BE2C (cell line): ENCODE results near the gene SLC22A23.

Source experiments
- DNase-seq: peaks from one replicate; pipeline ENCODE4 v3.0.0-alpha.2; 2020
- H3K27me3 ChIP-seq: fragments of 250-450 bp; sonication (Bioruptor Pico); 2 replicates; pipeline ENCODE4 v1.5.1; 2020; ENCODE audit warnings: mild to moderate bottlenecking
- H3K36me3 ChIP-seq: fragments of 250-450 bp; sonication (Bioruptor Pico); 2 replicates; pipeline ENCODE4 v1.5.1; 2020; ENCODE audit warnings: mild to moderate bottlenecking
- H3K4me1 ChIP-seq: fragments of 250-450 bp; sonication (Bioruptor Pico); 2 replicates; pipeline ENCODE4 v1.5.1; 2020
- H3K4me3 ChIP-seq: 2 replicates; pipeline ENCODE4 v1.5.1; 2011; ENCODE audit warnings: low read depth, low read length
- H3K9me3 ChIP-seq: fragments of 250-450 bp; sonication (Bioruptor Pico); 2 replicates; pipeline ENCODE4 v1.5.1; 2020
- TF ChIP-seq, protein P1 (sequence below): IDR thresholded peaks from 2 replicates; pipeline ENCODE4 v1.5.1; 2012; ENCODE audit warnings: mild to moderate bottlenecking, low read depth, low read length

The SLC22A23 gene

DNA sequence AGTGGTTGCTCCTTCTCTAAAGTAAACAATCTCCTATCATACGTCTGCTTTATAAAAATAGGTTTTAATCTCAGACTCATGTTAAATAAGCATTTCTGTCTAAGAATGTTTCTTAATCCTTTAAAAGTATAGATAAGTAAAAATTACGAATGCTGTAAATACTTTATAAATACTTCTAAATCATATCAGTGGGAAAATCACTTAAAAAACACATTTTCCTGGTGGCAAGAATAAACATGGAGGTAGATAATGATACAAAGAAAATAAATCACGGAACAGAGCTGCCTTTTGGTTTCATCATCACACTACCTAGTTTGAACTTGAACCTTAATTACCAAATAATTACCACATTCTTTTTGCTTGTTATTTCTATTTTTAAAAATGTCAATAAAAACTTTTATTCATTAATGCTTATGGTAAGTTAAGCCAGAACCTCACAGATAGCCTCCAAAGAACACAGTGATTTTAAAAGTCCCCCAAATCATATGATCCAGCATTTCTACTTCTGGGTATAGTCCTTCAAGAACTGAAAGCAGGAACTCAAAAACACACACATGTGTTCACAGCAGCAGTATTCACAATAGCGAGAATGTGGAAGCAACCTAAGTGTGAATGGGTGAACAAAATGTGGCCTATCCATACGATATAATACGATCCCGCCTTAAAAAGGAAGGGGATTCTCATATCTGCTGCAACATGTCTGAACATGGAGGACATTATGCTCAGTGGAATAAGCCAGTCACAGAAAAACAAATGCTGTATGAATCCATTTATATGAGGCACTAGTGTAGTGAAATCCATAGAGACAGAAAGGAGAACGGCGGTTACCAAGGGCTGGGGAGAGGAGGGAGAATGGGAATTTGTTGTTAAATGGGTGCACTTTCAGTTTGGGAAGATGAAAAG lies 72.4 kb downstream of the SLC22A23 start:
- no peak overlapping the region for H3K4me3 ChIP-seq
- H3K36me3 ChIP-seq, result no peaks in the 10 kb centered on the region
- H3K4me1 ChIP-seq, result no peaks in the 10 kb centered on the region
- no peak for DNase-seq
- TF ChIP-seq, protein P1, sequence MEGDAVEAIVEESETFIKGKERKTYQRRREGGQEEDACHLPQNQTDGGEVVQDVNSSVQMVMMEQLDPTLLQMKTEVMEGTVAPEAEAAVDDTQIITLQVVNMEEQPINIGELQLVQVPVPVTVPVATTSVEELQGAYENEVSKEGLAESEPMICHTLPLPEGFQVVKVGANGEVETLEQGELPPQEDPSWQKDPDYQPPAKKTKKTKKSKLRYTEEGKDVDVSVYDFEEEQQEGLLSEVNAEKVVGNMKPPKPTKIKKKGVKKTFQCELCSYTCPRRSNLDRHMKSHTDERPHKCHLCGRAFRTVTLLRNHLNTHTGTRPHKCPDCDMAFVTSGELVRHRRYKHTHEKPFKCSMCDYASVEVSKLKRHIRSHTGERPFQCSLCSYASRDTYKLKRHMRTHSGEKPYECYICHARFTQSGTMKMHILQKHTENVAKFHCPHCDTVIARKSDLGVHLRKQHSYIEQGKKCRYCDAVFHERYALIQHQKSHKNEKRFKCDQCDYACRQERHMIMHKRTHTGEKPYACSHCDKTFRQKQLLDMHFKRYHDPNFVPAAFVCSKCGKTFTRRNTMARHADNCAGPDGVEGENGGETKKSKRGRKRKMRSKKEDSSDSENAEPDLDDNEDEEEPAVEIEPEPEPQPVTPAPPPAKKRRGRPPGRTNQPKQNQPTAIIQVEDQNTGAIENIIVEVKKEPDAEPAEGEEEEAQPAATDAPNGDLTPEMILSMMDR, result no peak
- peaks cover 7% of the 10 kb centered on the region for H3K27me3 ChIP-seq
- no peaks in the 10 kb centered on the region for H3K9me3 ChIP-seq

DNA sequence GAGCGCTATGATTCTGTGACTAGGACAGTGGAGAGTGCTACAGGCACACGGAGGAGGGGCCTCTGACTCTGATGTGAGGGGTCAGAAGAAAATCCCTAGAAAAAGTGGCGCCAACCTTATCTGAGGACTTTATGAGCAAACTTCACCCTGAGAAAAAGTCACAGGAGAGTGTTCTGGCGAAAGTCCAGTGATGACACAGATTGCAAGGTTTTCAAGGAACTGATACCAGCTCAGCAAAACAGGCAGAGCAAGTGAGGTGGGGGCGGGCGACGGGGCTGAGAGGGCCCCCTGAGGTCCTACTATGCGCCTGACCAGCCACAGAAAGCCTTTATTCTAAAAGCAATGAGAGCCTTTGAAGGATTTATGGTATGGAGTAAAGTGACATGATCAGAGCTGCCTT lies 73.3 kb downstream of the SLC22A23 start:
- Histone ChIP-seq H3K4me1 (no peaks in the 10 kb centered on the region), H3K27me3 (peaks cover 10% of the 10 kb centered on the region), H3K4me3 (no peak overlapping the region), H3K9me3 (no peaks in the 10 kb centered on the region), H3K36me3 (no peaks in the 10 kb centered on the region)
- DNase-seq, result no peak
- TF ChIP-seq, protein P1, result no peak

DNA sequence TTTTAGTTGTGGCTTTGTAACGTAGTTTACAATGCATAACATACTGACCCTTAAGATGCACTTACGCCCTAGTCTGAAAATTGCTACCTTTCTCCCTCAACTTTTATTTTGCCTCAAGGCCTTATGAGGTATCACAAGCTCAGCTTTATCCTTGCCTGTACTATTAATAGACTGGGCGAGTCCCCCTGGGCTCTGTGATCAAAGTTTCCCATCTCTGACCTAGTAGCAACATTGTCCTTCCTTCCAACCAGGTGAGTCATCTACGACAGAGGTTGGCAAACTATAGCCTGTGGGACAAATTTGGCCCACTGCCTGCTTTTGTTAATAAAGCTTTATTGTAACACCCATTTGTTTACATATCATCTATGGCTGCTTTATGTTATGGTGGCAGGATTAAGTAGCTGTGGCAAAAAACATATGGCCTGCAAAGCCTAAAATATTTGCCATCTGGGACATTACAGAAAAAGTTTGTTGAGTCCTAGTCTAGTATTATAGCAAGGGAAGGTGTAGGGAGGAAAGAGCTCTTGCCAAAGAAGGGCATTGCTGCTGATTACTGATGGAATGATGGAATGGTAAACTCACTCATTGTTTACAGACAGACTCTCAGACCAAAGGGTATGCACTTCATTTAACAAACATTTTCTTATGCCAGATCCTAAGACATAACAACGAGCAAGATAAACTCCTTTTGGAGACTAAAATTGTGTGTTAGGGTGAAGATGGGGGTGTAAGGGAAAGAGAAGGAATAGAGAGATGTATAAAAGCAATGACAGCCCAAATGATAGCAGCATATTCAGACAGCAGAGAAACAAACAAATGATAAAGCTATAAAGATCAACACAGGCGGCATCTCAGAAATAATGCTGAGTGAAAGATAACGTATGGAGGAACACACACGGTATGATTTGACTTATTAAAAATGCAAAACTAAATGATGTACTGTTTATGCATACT lies 74.2 kb downstream of the SLC22A23 start:
- no peaks in the 10 kb centered on the region for H3K9me3 ChIP-seq
- peaks cover 10% of the 10 kb centered on the region for H3K27me3 ChIP-seq
- no peaks in the 10 kb centered on the region for H3K36me3 ChIP-seq
- no peak overlapping the region for H3K4me3 ChIP-seq
- DNase-seq, result no peak
- TF ChIP-seq, protein P1, result no peak
- no peaks in the 10 kb centered on the region for H3K4me1 ChIP-seq

DNA sequence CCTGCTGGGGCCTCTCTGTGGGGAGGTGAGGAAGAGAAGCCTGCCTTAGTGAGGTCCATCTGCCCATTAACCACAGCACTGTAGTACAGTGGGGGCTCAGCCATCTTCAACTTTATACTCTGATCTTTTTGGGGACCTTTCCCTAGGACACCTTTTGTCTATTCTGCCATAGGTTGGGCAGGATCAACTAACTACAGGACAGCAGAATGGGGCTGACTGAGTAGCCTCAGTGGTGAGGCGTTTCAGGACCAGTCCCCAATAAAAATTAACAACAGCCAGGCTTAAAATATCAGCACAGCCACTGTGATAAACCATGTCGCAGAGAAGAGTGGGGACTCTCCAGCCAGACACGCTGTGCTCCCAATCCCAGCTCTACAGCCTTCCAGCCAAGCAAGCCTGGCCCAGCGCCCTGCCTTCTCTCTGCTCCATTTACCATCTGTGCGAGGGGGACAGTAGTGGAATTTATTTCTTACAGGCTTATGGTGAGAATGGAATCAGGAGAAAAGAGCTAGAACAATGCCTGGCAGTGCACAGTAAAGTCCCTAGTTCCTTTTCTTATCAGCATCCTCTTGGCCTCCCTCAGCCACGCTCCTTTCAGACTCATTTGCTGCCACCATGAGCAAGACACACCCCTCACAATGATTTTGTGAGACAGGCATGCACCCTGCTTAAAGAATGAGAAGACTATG lies 75.5 kb downstream of the SLC22A23 start:
- TF ChIP-seq, protein P1, result no peak
- Histone ChIP-seq H3K36me3 (no peaks in the 10 kb centered on the region), H3K9me3 (no peaks in the 10 kb centered on the region), H3K27me3 (peaks cover 10% of the 10 kb centered on the region), H3K4me3 (no peak overlapping the region), H3K4me1 (no peaks in the 10 kb centered on the region)
- no peak for DNase-seq

DNA sequence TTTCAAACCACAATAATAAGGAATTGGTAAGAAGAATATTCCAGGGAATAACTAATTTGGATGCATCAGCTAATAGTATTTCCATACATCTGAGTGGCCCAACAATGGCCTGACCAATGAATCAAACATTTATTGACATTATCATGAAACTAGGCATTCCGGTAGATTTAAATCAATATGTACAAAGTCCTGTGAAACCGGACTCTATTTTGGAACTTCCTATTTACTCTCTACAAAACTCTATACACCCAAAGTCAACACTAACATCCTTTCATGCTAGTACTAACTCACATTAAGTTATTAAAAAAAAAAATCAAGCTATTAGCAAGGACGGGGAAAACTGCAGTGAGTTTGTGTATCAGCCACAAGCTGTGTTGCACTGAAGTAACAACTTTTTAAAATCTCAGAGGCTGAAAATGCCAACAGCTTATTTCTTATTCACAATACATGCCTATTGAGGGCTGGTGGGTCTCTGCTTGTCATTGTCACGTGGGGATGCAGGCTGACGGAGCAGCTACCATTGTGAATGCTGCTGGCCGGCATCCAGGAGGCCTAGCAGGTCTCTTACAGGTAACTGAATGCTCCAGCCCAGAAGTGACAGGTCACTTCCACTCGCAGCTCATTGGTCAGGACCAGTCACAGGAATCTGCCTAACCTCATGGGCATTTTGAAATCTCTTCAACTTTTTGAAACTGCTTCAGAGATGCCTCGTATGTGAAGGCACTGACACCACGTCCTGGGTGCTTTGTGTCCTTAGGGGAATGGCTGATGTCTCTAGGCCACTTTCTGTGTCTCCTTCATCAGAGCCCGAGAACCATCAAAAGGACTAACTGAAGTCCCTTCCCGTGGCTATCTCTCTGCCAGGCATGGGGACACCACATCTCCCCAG lies 76.3 kb downstream of the SLC22A23 start:
- TF ChIP-seq, protein P1, result no peak
- H3K4me1 ChIP-seq, result no peaks in the 10 kb centered on the region

More for the DNA sequence above, 76.3 kb downstream of the SLC22A23 start:
- no peak overlapping the region for H3K4me3 ChIP-seq
- no peak for DNase-seq
- no peaks in the 10 kb centered on the region for H3K36me3 ChIP-seq
- H3K27me3 ChIP-seq, result peaks cover 10% of the 10 kb centered on the region
- no peaks in the 10 kb centered on the region for H3K9me3 ChIP-seq
